ENCODE data around the gene SNRNP200. TPM values are rescaled to one million over a fixed set of nuclear protein-coding genes. Genes with fewer than 3 reads are reported as not detected.
A peak's percentile ranks its signal among the peaks of the same experiment; 100 is the strongest.

The SNRNP200 gene
- total and polyA plus RNA-seq, 4 donors, result 18.9 to 99.7 (median 82.5) TPM

DNA sequence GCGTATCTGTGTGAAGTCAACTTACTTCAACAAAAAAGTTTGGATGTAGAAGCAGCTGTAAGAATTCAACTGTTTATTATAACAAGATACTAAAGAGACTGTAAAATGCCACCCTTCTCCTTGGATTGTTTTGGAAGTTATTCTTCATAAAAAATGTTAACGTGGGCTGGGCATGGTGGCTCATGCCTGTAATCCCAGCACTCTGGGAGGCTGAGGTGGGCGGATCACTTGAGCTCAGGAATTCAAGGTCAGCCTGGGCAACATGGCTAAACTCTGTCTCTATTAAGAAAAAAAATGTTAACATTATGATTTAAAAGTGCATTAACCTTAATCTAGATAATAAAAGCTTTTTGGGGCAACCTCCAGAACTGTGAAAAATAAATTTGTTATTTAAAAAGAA is 31.6 kb downstream of the SNRNP200 start:
- no peaks in the 10 kb centered on the region for H3K27me3 ChIP-seq (ENCODE audit: control insufficient read depth in 1 of 2, insufficient read depth in 2 of 2, low read length in 1 of 2)
- H3K4me3 ChIP-seq (ENCODE audit: low read length in 2 of 2), result no peak overlapping the region
- H3K4me1 ChIP-seq (ENCODE audit: control insufficient read depth in 1 of 2, insufficient read depth in 2 of 2, low read length in 2 of 2), result no peaks in the 10 kb centered on the region
- peaks cover 4 to 19% of the 10 kb centered on the region in 2 donors for H3K36me3 ChIP-seq (ENCODE audit: control insufficient read depth in 1 of 2, insufficient read depth in 2 of 2, low read length in 1 of 2)
- intact Hi-C loops (cut with DNase I), result no loop called here
- H3K9me3 ChIP-seq (ENCODE audit: control insufficient read depth, low read length), result no peaks in the 10 kb centered on the region
- ATAC-seq (ENCODE audit: low FRiP score), result no peak
- DNase-seq, result no peak
- 53 to 59% methylated on average over 3 of the region's 3 CpGs for WGBS, 2 donors
- H3K27ac ChIP-seq (ENCODE audit: low read depth in 1 of 2, low read length in 2 of 2), result no peak overlapping the region

- intact Hi-C loops (cut with DNase I), result no loop called here
- peaks cover 3 to 9% of the 10 kb centered on the region in 2 donors for H3K36me3 ChIP-seq (ENCODE audit: control insufficient read depth in 1 of 2, insufficient read depth in 2 of 2, low read length in 1 of 2)
Measured at GRCh38 chr2:96271995-96272394, 33.4 kb downstream of the SNRNP200 start.

GRCh38 chr2:96267159-96267971 is 38.0 kb downstream of the SNRNP200 start:
- no peak overlapping the region for H3K27ac ChIP-seq (ENCODE audit: low read depth in 1 of 2, low read length in 2 of 2)
- peaks cover 0 to 3% of the 10 kb centered on the region in 2 donors for H3K36me3 ChIP-seq (ENCODE audit: control insufficient read depth in 1 of 2, insufficient read depth in 2 of 2, low read length in 1 of 2)

More at GRCh38 chr2:96271995-96272394, 33.4 kb downstream of the SNRNP200 start:
- H3K27ac ChIP-seq (ENCODE audit: low read depth in 1 of 2, low read length in 2 of 2), result no peak overlapping the region
- no peaks in the 10 kb centered on the region for H3K9me3 ChIP-seq (ENCODE audit: control insufficient read depth, low read length)
- H3K4me1 ChIP-seq (ENCODE audit: control insufficient read depth in 1 of 2, insufficient read depth in 2 of 2, low read length in 2 of 2), result no peaks in the 10 kb centered on the region
- no peaks in the 10 kb centered on the region for H3K27me3 ChIP-seq (ENCODE audit: control insufficient read depth in 1 of 2, insufficient read depth in 2 of 2, low read length in 1 of 2)
- no peak for DNase-seq
- 85 to 87% methylated on average over 3 of the region's 3 CpGs for WGBS, 2 donors
- ATAC-seq (ENCODE audit: low FRiP score), result no peak
- H3K4me3 ChIP-seq (ENCODE audit: low read length in 2 of 2), result no peak overlapping the region

GRCh38 chr2:96265840-96266679 is 39.3 kb downstream of the SNRNP200 start, which contains the start of the genes CIAO1 and TMEM127:
TSS of gene CIAO1 (plus strand) at chr2:96266225. CDS start at chr2:96266351, 126 bp downstream.
TSS of gene TMEM127 (minus strand) at chr2:96265997. CDS start at chr2:96265381, 616 bp downstream.
- Histone ChIP-seq H3K9me3 (ENCODE audit: control insufficient read depth, low read length) (no peaks in the 10 kb centered on the region), H3K4me3 (ENCODE audit: low read length in 2 of 2) (peak within 1 kb of the TSS; percentile 57 to 72), H3K36me3 (ENCODE audit: control insufficient read depth in 1 of 2, insufficient read depth in 2 of 2, low read length in 1 of 2) (peaks cover 0 to 3% of the 10 kb centered on the region in 2 donors), H3K27ac (ENCODE audit: low read depth in 1 of 2, low read length in 2 of 2) (peak within 1 kb of the TSS; percentile 33 to 45), H3K27me3 (ENCODE audit: control insufficient read depth in 1 of 2, insufficient read depth in 2 of 2, low read length in 1 of 2) (no peaks in the 10 kb centered on the region), H3K4me1 (ENCODE audit: control insufficient read depth in 1 of 2, insufficient read depth in 2 of 2, low read length in 2 of 2) (peaks cover 0 to 2% of the 10 kb centered on the region in 2 donors)
- ATAC-seq (ENCODE audit: low FRiP score) (peak; percentile 99), DNase-seq (peak; percentile 99)
- intact Hi-C loops (cut with DNase I), result loop anchor here in 1 of 2 donors (5.0 kb wide), 2 partner anchors 36 to 59 kb away; partner anchors contain the start of gene STARD7
- WGBS, 2 donors, result 0% methylated on average over 81 of the region's 81 CpGs

More at GRCh38 chr2:96267159-96267971, 38.0 kb downstream of the SNRNP200 start:
- ATAC-seq (ENCODE audit: low FRiP score) (no peak), DNase-seq (peak in 1 of 2 donors; percentile 83)
- Histone ChIP-seq H3K27me3 (ENCODE audit: control insufficient read depth in 1 of 2, insufficient read depth in 2 of 2, low read length in 1 of 2) (no peaks in the 10 kb centered on the region), H3K4me3 (ENCODE audit: low read length in 2 of 2) (no peak overlapping the region), H3K9me3 (ENCODE audit: control insufficient read depth, low read length) (no peaks in the 10 kb centered on the region), H3K4me1 (ENCODE audit: control insufficient read depth in 1 of 2, insufficient read depth in 2 of 2, low read length in 2 of 2) (no peaks in the 10 kb centered on the region)
- 70 to 74% methylated on average over 12 of the region's 12 CpGs for WGBS, 2 donors
- intact Hi-C loops (cut with DNase I), result loop anchor here in 1 of 2 donors (5.0 kb wide), 2 partner anchors 35 to 60 kb away; partner anchors contain the start of gene STARD7

DNA sequence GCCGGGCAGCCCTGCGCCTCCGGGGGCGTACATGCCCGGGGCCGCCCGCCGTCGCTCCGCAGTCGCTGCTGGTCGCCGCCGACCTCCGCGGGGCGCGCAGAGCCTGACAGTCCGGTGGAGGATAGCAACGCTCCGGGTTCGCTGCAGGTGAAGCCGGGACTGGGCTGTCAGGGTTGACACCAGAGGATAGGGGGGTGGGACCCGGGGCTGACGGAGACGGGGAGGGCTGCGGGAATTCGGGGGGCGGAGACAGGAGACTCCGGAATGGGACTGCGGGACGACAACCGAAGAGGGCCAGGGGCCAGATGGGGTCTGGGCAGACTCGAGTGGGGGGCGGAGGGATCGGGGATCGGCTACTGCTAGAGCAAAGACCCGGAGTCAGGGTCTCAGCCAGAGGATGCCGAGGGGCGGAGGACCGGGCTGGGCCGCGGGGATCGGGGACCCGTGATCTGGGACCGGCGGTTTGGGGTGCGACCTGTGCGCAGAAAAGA is 40.0 kb downstream of the SNRNP200 start:
- peak; percentile 49 for ATAC-seq (ENCODE audit: low FRiP score)
- peak in 1 of 2 donors; percentile 88 for DNase-seq
- Histone ChIP-seq H3K4me3 (ENCODE audit: low read length in 2 of 2) (peak overlapping the region; percentile 57 to 62), H3K4me1 (ENCODE audit: control insufficient read depth in 1 of 2, insufficient read depth in 2 of 2, low read length in 2 of 2) (peaks cover 0 to 2% of the 10 kb centered on the region in 2 donors), H3K9me3 (ENCODE audit: control insufficient read depth, low read length) (no peaks in the 10 kb centered on the region), H3K36me3 (ENCODE audit: control insufficient read depth in 1 of 2, insufficient read depth in 2 of 2, low read length in 1 of 2) (peaks cover 0 to 3% of the 10 kb centered on the region in 2 donors), H3K27me3 (ENCODE audit: control insufficient read depth in 1 of 2, insufficient read depth in 2 of 2, low read length in 1 of 2) (no peaks in the 10 kb centered on the region), H3K27ac (ENCODE audit: low read depth in 1 of 2, low read length in 2 of 2) (peak overlapping the region; percentile 33 to 45)
- 1% methylated on average over 40 to 49 of the region's 49 CpGs for WGBS, 2 donors
- intact Hi-C loops (cut with DNase I), result loop anchor here in 1 of 2 donors (5.0 kb wide), 2 partner anchors 37 to 58 kb away; partner anchors contain the start of gene STARD7

DNA sequence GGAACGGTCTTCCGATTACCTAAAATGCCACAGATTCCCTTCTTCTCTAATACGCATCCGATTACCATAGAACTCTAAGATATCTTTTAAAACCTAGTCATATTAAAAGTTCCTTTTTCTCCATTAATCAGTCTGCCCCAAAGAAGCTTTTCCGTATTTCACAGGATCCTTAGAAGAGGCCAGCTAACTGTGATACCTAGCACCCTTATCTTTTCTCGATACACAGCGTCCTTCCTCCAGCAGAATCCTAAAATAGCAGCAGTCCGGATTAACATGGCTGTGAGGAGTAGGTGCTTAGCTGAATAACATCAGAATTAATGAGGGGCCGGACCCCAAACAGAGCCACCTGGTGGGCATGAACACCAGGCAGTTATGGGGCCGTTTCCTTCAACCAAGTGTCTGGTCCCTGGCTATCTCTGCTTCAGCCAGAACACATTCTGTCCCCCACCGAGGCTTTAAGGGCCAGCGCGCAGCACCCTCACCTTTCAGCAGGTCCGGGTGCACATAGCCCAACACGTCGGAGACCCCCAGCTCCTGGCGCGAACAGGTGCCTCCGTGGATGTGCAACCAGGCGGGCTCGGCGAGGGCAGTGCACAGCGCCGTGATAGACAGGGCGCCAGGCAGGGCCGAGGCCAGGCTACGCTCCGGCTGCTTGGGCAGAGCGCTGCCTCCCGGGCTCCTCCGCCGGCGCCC is 40.5 kb downstream of the SNRNP200 start:
- Histone ChIP-seq H3K27me3 (ENCODE audit: control insufficient read depth in 1 of 2, insufficient read depth in 2 of 2, low read length in 1 of 2) (no peaks in the 10 kb centered on the region), H3K27ac (ENCODE audit: low read depth in 1 of 2, low read length in 2 of 2) (peak overlapping the region in 1 of 2 donors; percentile 4), H3K4me3 (ENCODE audit: low read length in 2 of 2) (peak overlapping the region; percentile 57 to 62), H3K36me3 (ENCODE audit: control insufficient read depth in 1 of 2, insufficient read depth in 2 of 2, low read length in 1 of 2) (peaks cover 0 to 3% of the 10 kb centered on the region in 2 donors), H3K4me1 (ENCODE audit: control insufficient read depth in 1 of 2, insufficient read depth in 2 of 2, low read length in 2 of 2) (peaks cover 2% of the 10 kb centered on the region in 2 donors), H3K9me3 (ENCODE audit: control insufficient read depth, low read length) (no peaks in the 10 kb centered on the region)
- ATAC-seq (ENCODE audit: low FRiP score) (no peak), DNase-seq (peak in 1 of 2 donors; percentile 59)
- intact Hi-C loops (cut with DNase I), result loop anchor here (5.0 kb wide), 3 partner anchors 37 to 123 kb away; partner anchors contain the start of gene STARD7 (in 1 of the 2)
- 12% methylated on average over 33 of the region's 33 CpGs for WGBS, 2 donors

GRCh38 chr2:96264086-96264485 is 41.3 kb downstream of the SNRNP200 start:
- no peak overlapping the region for H3K4me3 ChIP-seq (ENCODE audit: low read length in 2 of 2)
- H3K4me1 ChIP-seq (ENCODE audit: control insufficient read depth in 1 of 2, insufficient read depth in 2 of 2, low read length in 2 of 2), result peaks cover 2 to 7% of the 10 kb centered on the region in 2 donors
- H3K27ac ChIP-seq (ENCODE audit: low read depth in 1 of 2, low read length in 2 of 2), result no peak overlapping the region
- H3K36me3 ChIP-seq (ENCODE audit: control insufficient read depth in 1 of 2, insufficient read depth in 2 of 2, low read length in 1 of 2), result peaks cover 0 to 3% of the 10 kb centered on the region in 2 donors
- intact Hi-C loops (cut with DNase I), result loop anchor here in 1 of 2 donors (5.0 kb wide), 1 partner anchor 122 kb away; no protein-coding TSS in a partner anchor
- no peaks in the 10 kb centered on the region for H3K27me3 ChIP-seq (ENCODE audit: control insufficient read depth in 1 of 2, insufficient read depth in 2 of 2, low read length in 1 of 2)
- DNase-seq, result no peak
- ATAC-seq (ENCODE audit: low FRiP score), result no peak
- WGBS, 2 donors, result 64 to 68% methylated on average over 4 of the region's 4 CpGs
- no peaks in the 10 kb centered on the region for H3K9me3 ChIP-seq (ENCODE audit: control insufficient read depth, low read length)
